NOMO-1 treated with DMSO at 0.1 percent for 48 hours (cell line): ENCODE measurements around the gene IRAK3.

Experiments
- DNase-seq: peaks from one replicate; lab custom pipeline; 2025; ENCODE audit not compliant: unreplicated experiment; lab: John Stamatoyannopoulos, UW

Gene IRAK3

DNA sequence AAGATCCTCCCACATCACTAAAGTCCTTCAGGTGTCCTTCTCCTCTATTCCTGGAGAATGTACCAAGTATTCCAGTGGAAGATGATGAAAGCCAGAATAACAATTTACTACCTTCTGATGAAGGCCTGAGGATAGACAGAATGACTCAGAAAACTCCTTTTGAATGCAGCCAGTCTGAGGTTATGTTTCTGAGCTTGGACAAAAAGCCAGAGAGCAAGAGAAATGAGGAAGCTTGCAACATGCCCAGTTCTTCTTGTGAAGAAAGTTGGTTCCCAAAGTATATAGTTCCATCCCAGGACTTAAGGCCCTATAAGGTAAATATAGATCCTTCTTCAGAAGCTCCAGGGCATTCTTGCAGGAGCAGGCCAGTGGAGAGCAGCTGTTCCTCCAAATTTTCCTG is 58.7 kb downstream of the IRAK3 start:
- peak; percentile 24 for DNase-seq

GRCh38 chr12:66251049-66251448 is 62.0 kb downstream of the IRAK3 start:
- no peak for DNase-seq

DNA sequence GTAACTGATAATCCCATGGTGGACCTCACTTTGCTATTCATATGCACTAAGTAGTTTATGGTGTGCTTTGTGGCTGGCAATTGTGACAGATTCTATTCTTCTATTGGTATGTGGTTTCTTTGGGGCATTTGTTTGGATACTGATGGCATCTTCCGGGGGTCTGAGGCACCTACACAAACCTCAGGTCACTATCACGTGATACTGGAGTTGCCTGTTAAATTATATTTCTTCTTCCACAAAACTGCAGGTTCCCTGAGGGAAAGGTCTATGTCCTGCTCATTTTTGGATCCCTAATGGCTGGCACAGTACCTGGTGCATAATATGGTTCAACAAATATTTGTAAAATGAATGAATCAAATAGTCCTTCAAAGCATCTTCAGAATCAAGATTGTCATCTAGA is 63.8 kb downstream of the IRAK3 start:
- DNase-seq: no peak

GRCh38 chr12:66255737-66256136 is 66.7 kb downstream of the IRAK3 start:
- no peak for DNase-seq

DNA sequence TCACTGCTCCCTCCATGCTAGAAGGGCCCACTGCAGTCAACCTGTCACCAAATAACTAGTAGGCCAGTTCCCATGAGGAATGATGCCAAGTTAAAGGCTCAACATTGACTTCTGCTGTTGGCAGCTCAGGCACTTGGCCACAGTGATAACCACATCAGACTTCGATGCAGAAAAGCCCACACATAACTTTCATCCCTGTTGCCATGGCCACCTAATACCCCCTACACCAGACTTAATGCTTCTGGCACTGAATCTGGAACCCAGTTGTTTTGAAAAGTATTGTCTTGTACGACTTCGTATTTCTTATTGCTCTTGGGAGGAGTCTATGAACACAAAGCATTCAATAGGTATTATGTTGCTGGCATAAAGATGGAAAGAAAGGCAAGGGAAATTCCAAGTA is 69.0 kb downstream of the IRAK3 start:
- DNase-seq: no peak

- no peak for DNase-seq
Observed at GRCh38 chr12:66262737-66263136, 73.7 kb downstream of the IRAK3 start.

GRCh38 chr12:66268562-66268961 is 79.5 kb downstream of the IRAK3 start:
- peak; percentile 98 for DNase-seq

DNA sequence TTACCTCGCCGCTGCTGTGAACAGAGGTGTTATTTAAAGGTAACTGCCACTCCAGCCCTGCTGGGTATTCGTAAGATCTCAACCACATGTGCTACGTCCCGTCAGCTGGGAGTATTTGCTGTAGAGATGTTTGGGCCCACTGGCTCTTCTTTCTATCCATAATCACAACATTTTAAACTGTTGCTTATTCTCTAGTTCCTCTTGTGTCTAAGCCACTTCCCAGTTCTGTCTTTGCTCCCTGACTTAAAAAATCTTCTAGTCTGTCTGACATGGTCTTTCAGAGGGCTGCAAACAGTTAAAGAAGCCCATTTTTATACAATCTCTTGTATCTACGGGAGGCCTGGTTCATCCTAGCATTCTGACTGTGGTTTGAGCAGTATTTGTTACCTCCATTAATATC is 80.1 kb downstream of the IRAK3 start:
- peak; percentile 65 for DNase-seq

GRCh38 chr12:66269757-66270383 is 80.9 kb downstream of the IRAK3 start:
- peak; percentile 76 for DNase-seq

DNA sequence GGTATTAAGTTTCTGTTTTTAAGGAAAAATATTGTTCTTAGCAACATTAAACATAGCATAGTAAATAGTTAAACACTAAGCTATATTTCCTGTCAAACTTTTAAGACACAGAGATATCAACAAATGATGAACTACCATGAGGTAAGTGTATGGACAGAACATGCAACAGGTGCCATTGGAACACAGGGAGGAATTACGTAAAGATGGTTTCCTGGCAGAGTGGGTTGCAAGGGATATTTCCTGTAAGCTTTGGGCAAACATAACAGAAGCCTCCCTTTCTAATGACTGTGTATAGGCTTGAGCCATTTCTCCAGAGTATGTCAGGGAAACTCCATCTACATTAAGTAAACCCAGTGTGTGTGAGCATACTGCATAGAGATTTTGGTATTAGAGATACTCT is 81.6 kb downstream of the IRAK3 start:
- no peak for DNase-seq

DNA sequence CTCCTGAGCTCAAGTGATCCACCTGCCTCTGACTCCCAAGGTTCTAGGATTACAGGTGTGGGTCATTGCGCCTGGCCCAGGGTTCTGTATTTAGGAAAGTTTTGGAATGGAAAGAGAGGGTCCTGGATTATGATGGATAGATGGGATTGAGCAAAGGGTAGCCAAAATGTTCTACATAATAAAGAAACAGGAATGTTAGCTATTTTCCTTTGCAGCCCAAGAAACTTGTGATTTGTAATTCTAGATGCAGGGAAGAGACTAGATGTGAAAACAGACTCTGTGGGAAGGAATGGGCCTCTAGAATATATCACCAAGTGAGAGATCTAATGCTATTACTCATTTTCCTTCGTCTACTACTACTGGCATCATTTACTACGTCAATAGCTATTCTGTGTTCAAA is 83.6 kb downstream of the IRAK3 start:
- no peak for DNase-seq

DNA sequence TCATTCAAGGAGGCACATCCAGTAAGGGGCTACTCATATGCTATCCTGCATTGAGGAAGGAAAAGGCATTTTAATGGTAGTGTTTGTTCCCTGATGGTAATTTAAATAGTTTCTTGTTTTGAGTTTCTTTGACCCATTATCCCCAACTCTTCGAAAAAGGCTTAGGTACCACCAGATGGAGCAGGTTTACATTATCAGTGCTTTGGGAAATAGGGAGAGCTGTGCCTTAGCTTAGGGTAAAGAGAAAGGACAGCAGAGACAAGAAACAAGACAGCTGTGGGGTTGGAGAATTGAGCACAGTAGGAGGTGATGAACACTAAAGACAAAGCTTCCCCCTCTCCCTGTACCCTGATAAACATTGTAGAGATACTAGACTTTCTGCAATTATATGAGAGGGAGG is 84.1 kb downstream of the IRAK3 start:
- DNase-seq: no peak

GRCh38 chr12:66275040-66275439 is 86.0 kb downstream of the IRAK3 start:
- no peak for DNase-seq

DNA sequence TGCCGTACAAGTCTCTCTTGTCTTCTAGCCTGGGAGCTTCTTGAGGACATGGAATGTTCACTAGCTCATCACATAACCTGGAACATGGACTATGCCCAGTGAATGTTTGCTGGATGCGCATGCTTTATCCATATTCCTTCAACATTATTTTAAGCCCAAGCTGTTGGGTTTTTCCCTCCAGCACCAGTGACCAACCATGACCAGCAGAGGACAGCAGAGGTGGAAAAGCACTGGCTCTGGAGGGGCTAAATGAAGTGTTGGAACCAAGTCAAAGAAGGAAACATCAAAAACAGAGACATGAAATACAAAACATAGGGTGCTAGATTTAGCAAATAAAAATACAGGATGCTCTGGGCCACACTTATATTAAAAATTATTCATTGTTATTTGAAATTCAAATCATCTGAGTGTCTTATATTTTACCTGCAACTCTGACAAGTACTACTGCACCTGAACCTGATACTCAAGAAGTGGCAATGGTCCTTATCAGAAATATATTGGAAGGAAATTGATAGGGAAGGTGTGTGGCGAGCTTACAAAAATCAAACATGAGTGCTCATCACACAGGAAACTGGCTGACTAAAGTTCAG is 90.2 kb downstream of the IRAK3 start:
- peak; percentile 46 for DNase-seq

DNA sequence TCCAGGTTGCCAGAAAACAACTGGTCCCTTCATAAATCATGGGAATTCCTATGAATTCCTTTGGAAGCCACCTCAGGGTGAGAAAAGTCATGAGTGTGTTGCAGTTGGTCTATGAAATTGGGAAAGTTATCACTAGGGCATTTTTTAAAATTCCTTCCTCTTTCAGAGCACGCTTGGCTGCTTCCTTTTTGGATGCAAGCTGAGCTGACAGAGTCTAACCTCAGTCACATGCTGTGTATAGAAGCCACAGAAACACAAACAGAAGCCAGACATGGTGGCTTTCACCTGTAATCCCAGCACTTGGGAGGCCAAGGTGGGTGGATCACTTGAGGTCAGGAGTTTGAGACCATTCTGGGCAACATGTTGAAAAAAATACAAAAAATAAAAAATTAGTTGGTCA is 91.5 kb downstream of the IRAK3 start:
- peak; percentile 55 for DNase-seq

GRCh38 chr12:66282244-66282643 is 93.2 kb downstream of the IRAK3 start:
- DNase-seq: no peak

DNA sequence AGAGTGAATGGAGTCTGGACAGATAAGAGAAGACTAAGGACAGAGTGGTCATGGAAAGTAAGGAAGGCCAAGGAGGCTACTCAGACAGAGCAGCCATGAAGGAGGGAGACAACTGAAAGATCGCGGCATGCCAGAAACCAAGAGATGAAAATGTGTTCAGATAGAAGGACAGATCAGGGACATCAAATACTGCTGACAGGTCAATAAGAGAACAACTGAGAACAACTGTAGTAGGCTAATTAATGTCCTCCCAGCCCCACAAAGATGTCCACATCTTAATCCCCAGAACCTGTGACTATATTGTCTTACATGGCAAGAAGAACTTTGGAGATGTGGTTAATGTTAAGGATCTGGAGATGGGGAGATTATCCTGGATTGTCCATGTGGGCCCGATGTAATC is 98.3 kb downstream of the IRAK3 start:
- no peak for DNase-seq

GRCh38 chr12:66288121-66288520 is 99.1 kb downstream of the IRAK3 start:
- DNase-seq: no peak

DNA sequence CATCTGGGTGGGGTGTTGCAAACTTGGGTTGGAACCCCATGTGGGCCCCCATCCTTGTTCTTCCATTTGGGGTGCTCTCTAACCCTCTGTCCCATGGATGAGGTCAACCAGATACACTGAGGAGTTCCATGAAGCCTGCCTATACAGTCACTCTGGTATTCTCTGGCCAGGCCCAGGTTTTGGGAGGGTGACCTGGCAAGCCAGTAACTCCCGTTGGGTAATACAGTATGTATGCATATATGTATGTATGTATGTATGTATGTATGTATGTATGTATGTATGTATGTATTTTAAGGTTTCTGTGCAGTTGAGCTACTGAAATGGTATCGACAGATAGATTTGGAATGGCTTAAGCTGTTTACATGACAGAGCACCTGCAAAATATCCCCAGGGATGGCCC is 100.5 kb downstream of the IRAK3 start:
- no peak for DNase-seq

- DNase-seq: no peak
Observed at GRCh38 chr12:66290716-66291200, 101.7 kb downstream of the IRAK3 start.

DNA sequence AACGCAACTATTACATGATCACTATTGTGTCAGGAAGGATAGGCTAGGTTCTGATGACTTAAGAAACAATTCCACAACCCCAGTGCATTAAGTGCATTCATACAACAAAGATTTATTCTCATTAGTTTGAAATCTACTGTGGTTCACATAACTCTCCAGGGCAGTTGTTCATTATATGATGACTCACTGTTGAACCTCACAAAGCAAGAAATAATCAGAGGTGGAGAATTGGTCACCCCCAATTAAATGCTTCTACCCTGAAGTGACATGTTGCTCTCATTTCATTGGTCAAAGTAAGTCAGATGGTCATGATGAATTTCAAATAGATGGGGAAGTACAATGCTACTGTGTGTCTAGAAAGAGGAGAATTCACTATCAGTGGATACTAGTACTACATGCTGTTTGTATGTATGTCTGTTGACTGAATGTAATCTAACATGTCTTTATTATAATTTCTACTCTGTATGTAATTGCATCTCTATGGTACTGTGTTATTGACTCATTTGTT is 107.2 kb downstream of the IRAK3 start:
- no peak for DNase-seq

DNA sequence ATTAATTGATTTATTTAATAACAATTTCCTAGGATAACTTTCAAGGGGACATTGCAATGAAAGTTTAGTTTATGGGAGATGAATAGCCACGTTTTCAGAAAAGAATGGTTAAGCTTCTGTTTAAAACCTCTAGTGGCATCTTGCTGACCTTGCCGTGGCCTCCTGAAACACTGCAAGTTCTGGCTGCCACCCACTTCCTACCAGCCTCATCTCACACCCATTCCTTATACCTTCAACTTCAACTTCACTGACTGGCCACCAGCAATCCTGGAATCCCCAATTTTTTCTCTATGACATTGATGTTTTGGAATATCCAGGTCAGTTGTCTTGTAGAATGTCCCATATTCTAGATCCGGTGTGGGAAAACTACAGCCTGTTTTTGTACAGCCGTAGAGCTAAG is 108.1 kb downstream of the IRAK3 start:
- no peak for DNase-seq

DNA sequence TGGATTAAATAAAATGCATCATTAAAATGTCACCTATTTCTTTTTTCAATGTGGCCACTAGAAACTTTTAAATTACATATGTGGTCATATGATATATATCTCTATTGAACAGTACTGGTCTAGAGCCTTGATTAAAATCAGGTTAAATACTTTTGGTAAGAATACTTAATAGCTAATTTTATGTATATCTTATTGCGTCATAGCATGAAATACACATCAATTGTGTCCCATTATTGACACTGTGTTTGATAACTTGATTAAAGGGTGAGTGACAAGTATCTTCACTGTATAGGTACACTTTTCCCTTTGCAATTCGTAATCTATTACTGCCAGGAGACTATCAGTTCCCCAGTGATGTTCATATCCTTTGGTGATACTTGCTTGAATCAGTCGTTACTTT is 108.9 kb downstream of the IRAK3 start:
- no peak for DNase-seq
